Left lung (tissue), 14 donors: Measurements from ENCODE around the gene PTPN23. TPM values are rescaled to one million over a fixed set of nuclear protein-coding genes. Genes with fewer than 3 reads are reported as not detected.

Source experiments
- ATAC-seq: fragments of 200-7000 bp; cut with Tn5 transposase; one replicate; pipeline ENCODE4 v1.9.1; 2020; ENCODE audit warnings: moderate library complexity
- DNase-seq, 4 donors: peaks; one replicate each; pipeline ENCODE4 v3.0.0-alpha.2; 2013 to 2020
- H3K27ac ChIP-seq, 2 donors: fragments of 200-600 bp; sonication (generic) in 1 of 2; one replicate each; pipeline versions ENCODE4 v1.5.0 to v1.8.0; 2020 to 2021
- H3K27me3 ChIP-seq, 2 donors: fragments of 200-600 bp; sonication (generic) in 1 of 2; one replicate each; pipeline versions ENCODE4 v1.5.0 to v1.8.0; 2020 to 2021
- H3K36me3 ChIP-seq, 2 donors: fragments of 200-600 bp; sonication (generic) in 1 of 2; one replicate each; pipeline versions ENCODE4 v1.5.0 to v1.8.0; 2020 to 2021
- H3K4me1 ChIP-seq, 2 donors: fragments of 200-600 bp; one replicate each; pipeline ENCODE4 v1.8.0; 2021
- H3K4me3 ChIP-seq, 2 donors: fragments of 200-600 bp; sonication (generic) in 1 of 2; one replicate each; pipeline versions ENCODE4 v1.5.0 to v1.8.0; 2020 to 2021; ENCODE audit warnings: mild to moderate bottlenecking in 1 of 2
- H3K9me3 ChIP-seq, 2 donors: fragments of 200-600 bp; sonication (generic) in 1 of 2; one replicate each; pipeline versions ENCODE4 v1.5.0 to v1.8.0; 2020 to 2021
- CTCF ChIP-seq, 2 donors: fragments of 200-600 bp; sonication (generic) in 1 of 2; IDR thresholded peaks; one replicate each; pipeline versions ENCODE4 v1.5.0 to v1.8.0; 2021; ENCODE audit warnings: antibody characterized with exemption in 2 of 2
- intact Hi-C, 2 donors: fragments of 100-400 bp; cut with DNase I; formaldehyde crosslinking; loops; one replicate each; pipeline versions ENCODE4 v1.11.2 to v1.14.2; 2022
- long read RNA-seq, 12 donors: library from polyadenylated mRNA in 2 of 12; unstranded in 2 of 12; transcript quantifications; one replicate each; pipeline ENCODE4 v2.0.0 and lab custom pipeline, GENCODE V29; 2019 to 2026
- polyA plus RNA-seq, 6 donors: library from polyadenylated mRNA; unstranded; fragments of 120-200 nt; gene quantifications; one replicate each; pipeline ENCODE4 v1.2.1, GENCODE V29; 2013; ENCODE audit not compliant: insufficient read length in 6 of 6
- total RNA-seq, 2 donors: library from RNA; stranded (reverse); fragmentation: NEBNext Ultra II Directional; extraction: Animal tissue kit (Norgen Biotek cat#: 25700); gene quantifications; one replicate each; pipeline ENCODE4 v1.2.1, GENCODE V29; 2021
- donor health status: DM: no; HTN: yes; CAD: no.
- donor health status: DM: no; HTN: no; CAD: no.

Gene PTPN23, protein sequence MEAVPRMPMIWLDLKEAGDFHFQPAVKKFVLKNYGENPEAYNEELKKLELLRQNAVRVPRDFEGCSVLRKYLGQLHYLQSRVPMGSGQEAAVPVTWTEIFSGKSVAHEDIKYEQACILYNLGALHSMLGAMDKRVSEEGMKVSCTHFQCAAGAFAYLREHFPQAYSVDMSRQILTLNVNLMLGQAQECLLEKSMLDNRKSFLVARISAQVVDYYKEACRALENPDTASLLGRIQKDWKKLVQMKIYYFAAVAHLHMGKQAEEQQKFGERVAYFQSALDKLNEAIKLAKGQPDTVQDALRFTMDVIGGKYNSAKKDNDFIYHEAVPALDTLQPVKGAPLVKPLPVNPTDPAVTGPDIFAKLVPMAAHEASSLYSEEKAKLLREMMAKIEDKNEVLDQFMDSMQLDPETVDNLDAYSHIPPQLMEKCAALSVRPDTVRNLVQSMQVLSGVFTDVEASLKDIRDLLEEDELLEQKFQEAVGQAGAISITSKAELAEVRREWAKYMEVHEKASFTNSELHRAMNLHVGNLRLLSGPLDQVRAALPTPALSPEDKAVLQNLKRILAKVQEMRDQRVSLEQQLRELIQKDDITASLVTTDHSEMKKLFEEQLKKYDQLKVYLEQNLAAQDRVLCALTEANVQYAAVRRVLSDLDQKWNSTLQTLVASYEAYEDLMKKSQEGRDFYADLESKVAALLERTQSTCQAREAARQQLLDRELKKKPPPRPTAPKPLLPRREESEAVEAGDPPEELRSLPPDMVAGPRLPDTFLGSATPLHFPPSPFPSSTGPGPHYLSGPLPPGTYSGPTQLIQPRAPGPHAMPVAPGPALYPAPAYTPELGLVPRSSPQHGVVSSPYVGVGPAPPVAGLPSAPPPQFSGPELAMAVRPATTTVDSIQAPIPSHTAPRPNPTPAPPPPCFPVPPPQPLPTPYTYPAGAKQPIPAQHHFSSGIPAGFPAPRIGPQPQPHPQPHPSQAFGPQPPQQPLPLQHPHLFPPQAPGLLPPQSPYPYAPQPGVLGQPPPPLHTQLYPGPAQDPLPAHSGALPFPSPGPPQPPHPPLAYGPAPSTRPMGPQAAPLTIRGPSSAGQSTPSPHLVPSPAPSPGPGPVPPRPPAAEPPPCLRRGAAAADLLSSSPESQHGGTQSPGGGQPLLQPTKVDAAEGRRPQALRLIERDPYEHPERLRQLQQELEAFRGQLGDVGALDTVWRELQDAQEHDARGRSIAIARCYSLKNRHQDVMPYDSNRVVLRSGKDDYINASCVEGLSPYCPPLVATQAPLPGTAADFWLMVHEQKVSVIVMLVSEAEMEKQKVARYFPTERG (N-terminal part only)
- total RNA-seq (10 to 100 TPM; 42.1 to 53.5 TPM), polyA plus RNA-seq (10 to 100 TPM; 19.9 to 31.3 (median 24.5) TPM)
- long read RNA-seq, donor 1, partial matches to known transcripts = 26 of 29 reads
- long read RNA-seq, donor 1, other reads (novel, unspliced or antisense) = 0 of 29 reads
- long read RNA-seq, donor 2, partial matches to known transcripts = 12 of 16 reads
- long read RNA-seq, donor 2, other reads (novel, unspliced or antisense) = 0 of 16 reads
- long read RNA-seq, donor 3, partial matches to known transcripts = 6 of 6 reads
- long read RNA-seq, donor 3, other reads (novel, unspliced or antisense) = 0 of 6 reads
- long read RNA-seq, donor 4, partial matches to known transcripts = 2 of 2 reads
- long read RNA-seq, donor 4, other reads (novel, unspliced or antisense) = 0 of 2 reads
- long read RNA-seq, donor 5, partial matches to known transcripts = 6 of 6 reads
- long read RNA-seq, donor 5, other reads (novel, unspliced or antisense) = 0 of 6 reads
- long read RNA-seq, donor 6, partial matches to known transcripts = 0 of 1 reads
- long read RNA-seq, donor 6, other reads (novel, unspliced or antisense) = 0 of 1 reads
- long read RNA-seq, donor 7, full-length matches to known transcripts = 1 of 1 reads
- long read RNA-seq, donor 7, partial matches to known transcripts = 0 of 1 reads
- long read RNA-seq, donor 7, other reads (novel, unspliced or antisense) = 0 of 1 reads
- long read RNA-seq, donor 8, full-length matches to known transcripts = 4 of 30 reads
- long read RNA-seq, donor 8, partial matches to known transcripts = 26 of 30 reads
- long read RNA-seq, donor 8, other reads (novel, unspliced or antisense) = 0 of 30 reads
- long read RNA-seq, donor 9 = 0 reads
- long read RNA-seq, donor 10, partial matches to known transcripts = 0 of 2 reads
- long read RNA-seq, donor 10, other reads (novel, unspliced or antisense) = 0 of 2 reads
- long read RNA-seq, donor 11, partial matches to known transcripts = 166 of 399 reads
- long read RNA-seq, donor 11, other reads (novel, unspliced or antisense) = 233 of 399 reads
- long read RNA-seq, donor 12, partial matches to known transcripts = 5 of 6 reads
- long read RNA-seq, donor 12, other reads (novel, unspliced or antisense) = 0 of 6 reads

- Histone ChIP-seq H3K4me1 (peaks cover 17 to 59% of the 10 kb centered on the region in 2 donors), H3K4me3 (peak within 1 kb of the TSS; percentile 72 to 93), H3K36me3 (peaks cover 0 to 10% of the 10 kb centered on the region in 2 donors), H3K27ac (peak within 1 kb of the TSS; percentile 93 to 96), H3K27me3 (no peaks in the 10 kb centered on the region), H3K9me3 (no peaks in the 10 kb centered on the region)
- no peak for TF ChIP-seq CTCF (IDR thresholded peaks at IDR 0.05)
- ATAC-seq = peak; percentile 90
- DNase-seq = peak; percentile 99 to 100 (median 100)
- intact Hi-C loops = no loop called here
Measured at GRCh38 chr3:47380601-47381316, at the start of gene PTPN23. Gene PTPN23, plus strand, starts transcription at chr3:47381021. Its CDS starts 76 bp downstream, at chr3:47381097.

DNA sequence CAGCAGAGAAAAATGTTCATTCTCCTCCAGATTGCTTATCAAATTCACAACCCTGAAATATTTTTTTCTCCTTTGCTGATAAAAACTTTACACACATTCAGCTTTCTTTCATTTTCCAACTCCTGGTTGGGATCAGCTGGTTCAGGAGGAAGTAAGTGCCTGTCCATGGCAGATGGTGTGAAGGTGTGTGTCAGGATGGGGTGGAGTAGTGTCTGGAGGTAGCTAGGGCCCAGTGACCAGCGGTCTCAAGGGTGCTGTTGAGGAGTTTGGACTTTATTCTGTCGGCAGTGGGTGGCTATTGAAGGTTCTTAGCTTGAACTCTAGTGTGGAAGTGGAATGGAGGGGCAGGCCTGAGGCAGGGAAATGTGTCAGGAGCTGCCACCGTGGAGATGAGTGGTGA, 46.9 kb upstream of the PTPN23 start:
- Histone ChIP-seq H3K27me3 (no peaks in the 10 kb centered on the region), H3K4me1 (no peaks in the 10 kb centered on the region), H3K4me3 (no peak overlapping the region), H3K27ac (no peak overlapping the region), H3K9me3 (no peaks in the 10 kb centered on the region), H3K36me3 (peaks cover 0 to 98% of the 10 kb centered on the region in 2 donors)
- ATAC-seq (no peak), DNase-seq (no peak)
- intact Hi-C loops = no loop called here
- no peak for TF ChIP-seq CTCF (IDR thresholded peaks at IDR 0.05)

- DNase-seq (no peak), ATAC-seq (no peak)
- no peak overlapping the region for H3K27ac ChIP-seq
- no peak for TF ChIP-seq CTCF (IDR thresholded peaks at IDR 0.05)
- no peaks in the 10 kb centered on the region for H3K27me3 ChIP-seq
- no peaks in the 10 kb centered on the region for H3K4me1 ChIP-seq
- intact Hi-C loops = no loop called here
- H3K4me3 ChIP-seq = no peak overlapping the region
- peaks cover 0 to 100% of the 10 kb centered on the region in 2 donors for H3K36me3 ChIP-seq
- H3K9me3 ChIP-seq = no peaks in the 10 kb centered on the region
Measured at GRCh38 chr3:47337656-47338055, 43.2 kb upstream of the PTPN23 start.
